ENCODE data around the gene IGFL1. TPM values are rescaled to one million over a fixed set of nuclear protein-coding genes. Genes with fewer than 3 reads are reported as not detected.
"Not testable (repeated sequence)": the region's sequence is repeated elsewhere in the genome, so short reads cannot be mapped to it uniquely, and the experiment has no call there.

IGFL1 gene
- total RNA-seq, 3 donors from 2014 or later = not detected

DNA sequence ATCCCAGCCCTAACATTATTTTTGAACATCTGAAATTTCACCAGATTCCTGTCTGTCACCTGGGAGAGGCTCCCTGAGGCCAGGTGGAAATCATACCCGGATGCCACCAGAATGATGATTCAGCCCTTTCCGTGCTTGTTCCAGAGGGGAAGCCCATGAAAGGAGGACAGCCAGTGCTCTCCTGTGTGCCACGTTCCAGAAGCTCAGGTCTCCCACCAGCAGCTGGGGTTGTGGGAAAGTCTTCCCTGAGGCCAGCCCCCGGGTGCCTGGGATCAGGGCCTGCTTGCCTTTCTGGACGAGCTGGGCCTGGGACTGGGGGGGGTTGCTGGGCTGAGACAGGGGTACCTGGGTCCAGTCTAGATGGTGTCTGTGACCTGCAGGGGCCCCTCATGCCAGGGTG is 25.5 kb upstream of the IGFL1 start:
- H3K27me3 ChIP-seq = no peaks in the 10 kb centered on the region
- TF ChIP-seq POLR2A (IDR thresholded peaks at IDR 0.05) (no peak), POLR2AphosphoS5 (IDR thresholded peaks at IDR 0.05) (no peak)
- TF ChIP-seq, protein P1, sequence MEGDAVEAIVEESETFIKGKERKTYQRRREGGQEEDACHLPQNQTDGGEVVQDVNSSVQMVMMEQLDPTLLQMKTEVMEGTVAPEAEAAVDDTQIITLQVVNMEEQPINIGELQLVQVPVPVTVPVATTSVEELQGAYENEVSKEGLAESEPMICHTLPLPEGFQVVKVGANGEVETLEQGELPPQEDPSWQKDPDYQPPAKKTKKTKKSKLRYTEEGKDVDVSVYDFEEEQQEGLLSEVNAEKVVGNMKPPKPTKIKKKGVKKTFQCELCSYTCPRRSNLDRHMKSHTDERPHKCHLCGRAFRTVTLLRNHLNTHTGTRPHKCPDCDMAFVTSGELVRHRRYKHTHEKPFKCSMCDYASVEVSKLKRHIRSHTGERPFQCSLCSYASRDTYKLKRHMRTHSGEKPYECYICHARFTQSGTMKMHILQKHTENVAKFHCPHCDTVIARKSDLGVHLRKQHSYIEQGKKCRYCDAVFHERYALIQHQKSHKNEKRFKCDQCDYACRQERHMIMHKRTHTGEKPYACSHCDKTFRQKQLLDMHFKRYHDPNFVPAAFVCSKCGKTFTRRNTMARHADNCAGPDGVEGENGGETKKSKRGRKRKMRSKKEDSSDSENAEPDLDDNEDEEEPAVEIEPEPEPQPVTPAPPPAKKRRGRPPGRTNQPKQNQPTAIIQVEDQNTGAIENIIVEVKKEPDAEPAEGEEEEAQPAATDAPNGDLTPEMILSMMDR (IDR thresholded peaks at IDR 0.05) = no peak
- no peaks in the 10 kb centered on the region for H3K36me3 ChIP-seq
- no peaks in the 10 kb centered on the region for H3K4me1 ChIP-seq
- no peak for DNase-seq (ENCODE audit: low spot score in 2 of 2)
- H3K9me3 ChIP-seq = no peaks in the 10 kb centered on the region
- no peak overlapping the region for H3K27ac ChIP-seq
- intact Hi-C loops (cut with DNase I; ENCODE audit: low total_unique reads) = no loop called here
- no peak overlapping the region for H3K4me3 ChIP-seq

DNA sequence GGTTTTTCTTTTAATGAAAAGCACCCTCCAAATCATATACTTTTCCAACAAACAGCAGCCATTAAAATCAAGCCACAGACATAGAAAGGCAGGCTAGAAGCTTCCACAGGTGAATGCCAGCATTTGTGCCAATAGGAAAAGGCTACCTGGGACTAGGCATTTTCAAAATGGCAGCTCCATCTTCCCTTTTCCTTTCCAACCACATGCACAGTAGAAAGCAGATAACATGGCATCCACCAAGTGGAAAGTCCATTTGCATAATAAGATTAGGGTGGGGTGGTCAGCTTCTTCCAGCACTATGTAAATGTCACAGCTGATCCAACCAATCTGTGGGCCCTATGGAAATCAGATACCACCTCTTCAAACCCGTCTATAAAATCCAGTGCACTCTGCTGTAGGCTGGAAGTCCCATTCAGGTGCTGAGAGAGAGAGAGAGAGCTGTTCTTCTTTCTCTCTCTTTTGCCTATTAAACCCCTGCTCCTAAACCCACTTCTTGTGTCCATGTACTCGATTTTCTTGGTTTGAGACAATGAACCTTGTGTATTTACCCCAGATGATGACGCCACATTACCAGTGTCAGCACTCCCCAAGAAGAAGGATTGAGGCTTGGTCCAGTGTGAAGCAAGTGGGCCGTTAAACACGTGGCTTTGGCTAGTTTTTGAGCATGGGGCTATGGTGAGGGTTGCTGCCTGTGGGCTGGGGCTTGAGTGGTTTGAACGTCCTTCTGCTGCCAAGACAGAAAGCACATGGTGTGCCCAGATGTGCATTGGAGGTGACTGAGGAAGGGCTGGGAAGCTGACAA is 24.2 kb upstream of the IGFL1 start:
- DNase-seq (ENCODE audit: low spot score in 2 of 2) = no peak
- Histone ChIP-seq H3K4me1 (peaks cover 0 to under 1% of the 10 kb centered on the region in 2 donors), H3K27me3 (no peaks in the 10 kb centered on the region), H3K27ac (peak overlapping the region in 1 of 2 donors; percentile 19), H3K9me3 (no peaks in the 10 kb centered on the region), H3K4me3 (no peak overlapping the region), H3K36me3 (no peaks in the 10 kb centered on the region)
- intact Hi-C loops (cut with DNase I; ENCODE audit: low total_unique reads) = no loop called here
- TF ChIP-seq, protein P1 (IDR thresholded peaks at IDR 0.05) = no peak
- TF ChIP-seq POLR2A (IDR thresholded peaks at IDR 0.05) (no peak), POLR2AphosphoS5 (IDR thresholded peaks at IDR 0.05) (no peak)

DNA sequence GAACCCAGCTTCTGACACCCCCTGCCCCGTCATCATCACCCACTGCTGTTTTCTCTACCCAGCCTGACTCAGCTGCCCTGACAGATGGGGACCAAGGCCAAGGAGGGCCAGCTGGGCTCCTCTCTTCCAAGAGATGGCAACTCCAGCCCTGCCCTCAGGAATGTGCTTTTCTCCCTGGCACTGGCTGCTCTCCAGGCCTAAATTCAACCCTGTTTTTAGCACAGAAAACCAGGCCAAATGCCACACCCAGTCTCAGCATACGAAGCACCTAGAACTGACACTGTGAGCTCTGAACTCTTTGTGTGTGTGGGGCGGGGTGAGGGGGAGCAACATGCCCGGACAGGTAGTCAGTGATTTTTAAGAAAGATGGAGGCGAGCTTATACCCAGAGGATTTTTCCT is 23.4 kb upstream of the IGFL1 start:
- Histone ChIP-seq H3K27me3 (no peaks in the 10 kb centered on the region), H3K9me3 (no peaks in the 10 kb centered on the region), H3K36me3 (no peaks in the 10 kb centered on the region), H3K27ac (peak overlapping the region in 1 of 2 donors; percentile 19), H3K4me1 (peaks cover 0 to 7% of the 10 kb centered on the region in 2 donors), H3K4me3 (no peak overlapping the region)
- DNase-seq (ENCODE audit: low spot score in 2 of 2) = peak in 1 of 2 donors; percentile 83
- TF ChIP-seq POLR2AphosphoS5 (IDR thresholded peaks at IDR 0.05) (peak in 1 of 3 donors; percentile 11), POLR2A (IDR thresholded peaks at IDR 0.05) (no peak)
- intact Hi-C loops (cut with DNase I; ENCODE audit: low total_unique reads) = no loop called here

DNA sequence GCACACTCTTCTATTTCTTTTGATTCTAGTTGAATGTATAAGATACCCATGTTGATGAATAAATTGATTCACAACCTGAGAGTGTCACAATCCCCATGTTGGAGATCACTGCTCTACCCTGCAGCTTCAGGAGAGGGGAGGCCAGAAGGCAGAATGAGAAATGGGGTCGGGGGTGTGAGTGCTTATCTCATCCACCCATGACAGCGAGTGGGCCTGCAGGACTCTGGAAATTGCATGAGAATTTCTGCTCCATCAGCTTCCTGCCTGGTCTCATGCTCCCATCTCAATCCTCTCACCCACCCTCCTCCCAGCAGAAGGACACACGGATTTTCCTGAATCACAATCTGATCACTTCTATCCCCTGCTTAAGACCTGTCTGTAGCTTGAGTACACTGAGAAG is 22.9 kb upstream of the IGFL1 start:
- no peak for TF ChIP-seq POLR2AphosphoS5 (IDR thresholded peaks at IDR 0.05)
- TF ChIP-seq, protein P1 (IDR thresholded peaks at IDR 0.05) = no peak
- no peak for TF ChIP-seq POLR2A (IDR thresholded peaks at IDR 0.05)
- Histone ChIP-seq H3K27me3 (no peaks in the 10 kb centered on the region), H3K27ac (peak overlapping the region in 1 of 2 donors; percentile 19), H3K4me3 (no peak overlapping the region), H3K4me1 (peaks cover 0 to 8% of the 10 kb centered on the region in 2 donors), H3K36me3 (no peaks in the 10 kb centered on the region), H3K9me3 (no peaks in the 10 kb centered on the region)
- intact Hi-C loops (cut with DNase I; ENCODE audit: low total_unique reads) = no loop called here
- DNase-seq (ENCODE audit: low spot score in 2 of 2) = no peak

DNA sequence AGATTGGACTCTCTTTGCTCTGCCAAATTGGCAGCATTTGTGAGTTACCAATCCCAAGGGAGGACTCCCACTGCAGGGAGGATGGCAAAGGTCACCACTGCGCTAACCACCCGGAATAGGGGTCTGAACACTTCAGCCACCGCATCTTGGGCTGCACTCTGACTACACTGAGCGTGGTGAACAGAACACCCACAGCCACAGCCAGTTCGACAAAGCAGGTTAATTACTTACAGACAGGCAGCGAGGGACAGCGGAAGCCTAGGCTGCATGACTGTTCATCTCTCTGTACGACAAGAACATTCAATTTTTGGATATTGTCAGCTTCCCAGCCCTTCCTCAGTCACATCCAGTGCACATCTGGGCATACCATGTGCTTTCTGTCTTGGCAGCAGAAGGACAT is 21.7 kb upstream of the IGFL1 start:
- peaks cover 0 to 13% of the 10 kb centered on the region in 2 donors for H3K4me1 ChIP-seq
- intact Hi-C loops (cut with DNase I; ENCODE audit: low total_unique reads); H3K4me3 ChIP-seq; H3K9me3 ChIP-seq; H3K27me3 ChIP-seq; DNase-seq (ENCODE audit: low spot score in 2 of 2); H3K36me3 ChIP-seq; H3K27ac ChIP-seq: not testable (repeated sequence)

DNA sequence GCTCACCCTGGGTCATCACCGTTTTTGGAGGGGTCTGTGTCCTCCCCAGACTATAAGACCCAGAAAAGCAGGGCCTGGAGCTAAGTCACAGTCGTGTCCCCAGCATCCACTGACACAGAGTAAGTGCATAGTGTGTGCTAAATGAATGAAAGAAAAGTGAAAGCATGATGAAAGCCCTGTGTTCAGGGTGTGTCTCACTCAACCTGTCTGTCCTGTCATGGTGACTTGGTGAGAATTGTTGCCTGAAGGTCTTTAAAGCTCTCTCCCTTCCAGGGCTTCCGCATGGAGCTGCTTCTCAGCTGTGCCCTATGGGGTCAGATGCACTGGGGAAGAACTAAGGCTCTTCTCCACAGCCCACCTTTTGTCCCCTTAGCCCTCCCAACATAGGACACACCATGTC is 20.5 kb upstream of the IGFL1 start:
- Histone ChIP-seq H3K36me3 (no peaks in the 10 kb centered on the region), H3K27ac (no peak overlapping the region), H3K4me1 (peaks cover 0 to 13% of the 10 kb centered on the region in 2 donors), H3K4me3 (no peak overlapping the region), H3K9me3 (no peaks in the 10 kb centered on the region), H3K27me3 (no peaks in the 10 kb centered on the region)
- intact Hi-C loops (cut with DNase I; ENCODE audit: low total_unique reads) = no loop called here
- TF ChIP-seq POLR2A (IDR thresholded peaks at IDR 0.05) (no peak), POLR2AphosphoS5 (IDR thresholded peaks at IDR 0.05) (no peak)
- TF ChIP-seq, protein P1 (IDR thresholded peaks at IDR 0.05) = no peak
- DNase-seq (ENCODE audit: low spot score in 2 of 2) = peak in 1 of 2 donors; percentile 30
